CD4-positive, alpha-beta T cell treated with Interleukin-21 for 1 hour (primary cell): Measurements from ENCODE around the gene TNP2.

Source experiments
- DNase-seq: peaks from one replicate; pipeline ENCODE4 v3.0.0-alpha.2; 2020

Gene TNP2

DNA sequence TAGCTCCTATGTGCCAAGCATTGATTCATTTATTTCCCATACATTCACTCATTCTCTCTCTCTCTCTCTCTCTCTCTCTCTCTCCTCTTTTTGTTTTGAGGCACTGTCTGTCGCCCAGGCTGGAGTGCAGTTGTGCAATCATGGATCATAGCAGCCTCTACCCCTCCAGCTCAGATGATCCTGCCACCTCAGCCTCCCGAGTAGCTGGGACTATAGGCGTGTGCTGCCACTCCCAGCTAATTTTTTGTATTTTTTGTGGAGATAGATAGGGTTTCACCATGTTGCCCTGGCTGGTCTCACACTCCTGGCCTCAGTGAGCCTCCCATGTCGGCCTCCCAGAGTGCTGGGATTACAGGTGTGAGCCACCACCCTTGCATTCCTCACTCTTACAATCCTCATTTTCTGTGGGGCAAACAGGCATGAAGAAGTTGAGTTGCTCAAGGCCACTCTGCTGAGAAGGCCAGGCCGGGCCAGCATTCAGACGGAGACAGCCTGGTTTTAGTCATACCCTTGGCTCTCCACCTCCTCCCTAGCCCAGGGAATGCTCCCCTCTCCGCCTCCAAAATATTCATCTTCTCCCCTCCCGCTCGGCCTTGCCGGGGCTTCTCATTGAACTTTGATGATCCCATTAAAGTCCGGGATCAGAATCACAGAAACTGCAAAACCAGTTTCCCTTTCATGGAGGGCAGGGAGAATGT is 7.9 kb upstream of the TNP2 start:
- no peak for DNase-seq

DNA sequence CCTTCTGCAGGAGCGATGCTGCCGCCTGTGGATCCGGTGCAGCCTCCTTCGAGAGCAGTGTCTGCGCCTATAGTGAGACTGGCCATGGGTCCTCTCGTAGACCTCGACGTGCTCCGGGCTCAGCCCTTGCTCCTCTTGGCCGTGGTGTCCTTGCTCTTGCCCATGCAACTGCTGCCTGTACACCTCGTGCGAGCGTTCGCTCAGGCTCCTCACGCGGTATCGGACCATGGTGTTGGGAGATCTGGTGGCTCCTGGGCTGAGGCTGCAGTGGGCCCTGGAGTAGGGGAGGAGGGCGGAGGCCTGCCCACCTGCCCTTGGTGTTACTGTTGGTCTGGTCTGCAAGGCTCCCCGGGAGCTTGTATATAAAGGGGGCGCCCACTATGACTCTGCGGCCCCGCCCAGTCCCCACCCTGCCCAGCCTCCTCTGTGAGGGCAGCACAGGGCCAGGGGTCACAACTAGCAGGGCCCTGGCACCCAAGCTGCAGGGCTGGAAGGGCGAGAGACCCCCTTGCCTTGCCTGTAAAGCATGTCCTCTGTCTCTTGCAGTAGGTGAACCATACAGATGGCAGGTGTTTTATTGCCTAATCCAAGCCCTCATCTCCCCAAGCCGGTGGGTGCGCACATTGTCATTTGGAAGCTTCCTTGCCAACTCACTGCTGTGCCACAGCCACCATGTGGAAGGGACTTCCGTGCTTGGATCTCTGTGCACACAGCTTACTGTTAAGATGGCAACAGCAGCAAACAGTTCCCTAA is 7.2 kb upstream of the TNP2 start, which contains the start of gene PRM2:
TSS of gene PRM2 (minus strand) at position 338 of the 753 bp plus-strand sequence. CDS start at position 228, 110 bp downstream.
- DNase-seq, result no peak

DNA sequence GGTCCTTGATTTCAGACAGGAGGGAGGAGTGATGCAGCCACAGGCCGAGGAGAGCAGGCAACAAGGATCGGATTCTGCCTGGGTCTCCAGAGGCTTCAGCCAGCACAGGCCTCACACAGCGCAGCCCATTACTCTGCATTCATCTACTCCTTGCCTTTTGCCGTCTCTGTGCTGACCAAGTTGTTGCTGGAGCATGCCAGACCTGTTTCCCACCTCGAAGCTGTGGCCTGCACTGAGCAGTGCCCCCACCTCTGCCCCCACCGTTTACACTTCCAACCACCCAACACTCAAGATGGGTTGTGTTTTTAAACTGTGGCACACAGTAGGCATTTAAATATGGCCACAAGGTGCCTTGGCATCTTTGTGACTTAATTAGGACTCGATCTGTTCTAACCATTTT is 5.8 kb upstream of the TNP2 start:
- DNase-seq, result no peak

DNA sequence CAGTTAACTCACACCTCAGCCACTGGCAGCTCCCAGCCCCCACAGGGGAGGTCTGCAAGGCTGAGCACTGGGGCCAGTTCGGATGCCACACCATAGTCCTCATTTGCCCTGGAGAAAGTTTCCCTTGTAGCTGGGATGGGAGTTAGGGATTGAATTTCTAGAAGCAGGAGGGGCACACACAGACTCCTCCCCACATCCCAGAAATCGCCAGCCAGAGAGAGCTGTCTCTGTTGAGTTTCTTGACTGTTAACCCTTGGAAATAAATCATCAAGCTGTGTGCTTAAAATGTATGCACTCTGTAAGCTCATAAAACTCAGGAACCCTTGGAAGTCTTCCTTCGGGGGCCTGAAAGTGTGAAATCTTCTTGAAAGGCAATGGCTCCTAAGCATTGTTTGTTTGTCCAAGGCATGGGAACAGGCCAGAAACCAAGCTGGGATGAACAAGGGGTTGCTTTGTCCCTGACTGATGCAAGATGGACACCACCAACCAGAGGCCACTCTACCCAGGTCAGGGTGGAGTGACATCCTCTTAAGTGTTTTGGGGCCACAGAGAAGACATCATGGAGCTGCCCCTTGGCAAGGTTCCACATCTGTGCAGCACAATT is 4.7 kb upstream of the TNP2 start:
- no peak for DNase-seq

DNA sequence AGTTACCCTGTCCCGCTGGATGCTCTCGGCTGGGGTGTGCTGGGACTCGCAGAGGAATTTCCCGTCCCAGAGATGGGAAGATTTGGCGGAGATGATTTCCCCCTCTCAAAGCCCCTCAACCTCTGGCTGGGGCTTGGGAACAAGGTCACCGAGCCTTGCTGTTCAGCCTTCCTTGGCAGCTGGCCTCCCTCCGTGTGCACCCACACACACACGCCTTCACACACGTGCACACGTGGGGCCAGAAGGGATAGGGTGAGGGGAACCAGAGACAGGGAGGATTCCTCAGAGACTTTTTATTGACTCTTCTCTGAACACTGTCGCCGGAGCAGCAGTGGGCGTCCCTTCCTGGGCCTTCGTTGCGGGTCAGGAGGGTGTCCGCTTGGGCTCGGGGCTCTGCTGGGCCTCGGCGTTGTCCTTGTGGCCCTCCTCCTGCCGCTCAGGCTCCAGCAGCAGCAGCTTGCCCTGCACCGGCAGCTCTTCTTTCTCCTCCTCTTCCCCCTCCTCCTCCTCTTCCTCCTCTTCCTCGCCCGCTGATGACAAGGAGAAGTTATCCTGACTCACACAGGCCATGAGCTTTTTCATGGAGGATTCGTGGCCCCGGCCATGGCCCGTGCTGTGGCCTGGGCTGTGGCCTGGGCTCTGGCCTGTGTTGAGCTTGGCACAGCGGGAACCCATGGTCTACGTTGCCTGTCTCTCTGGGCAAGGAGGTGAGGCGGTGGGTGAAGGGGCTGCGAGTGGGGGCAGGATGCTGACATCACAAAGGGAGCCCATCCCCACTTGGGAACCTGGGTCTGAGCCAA is 4.0 kb upstream of the TNP2 start, which contains the start of gene PRM3:
TSS of gene PRM3 (minus strand) at position 709 of the 800 bp plus-strand sequence. CDS start at position 675, 34 bp downstream.
- no peak for DNase-seq

DNA sequence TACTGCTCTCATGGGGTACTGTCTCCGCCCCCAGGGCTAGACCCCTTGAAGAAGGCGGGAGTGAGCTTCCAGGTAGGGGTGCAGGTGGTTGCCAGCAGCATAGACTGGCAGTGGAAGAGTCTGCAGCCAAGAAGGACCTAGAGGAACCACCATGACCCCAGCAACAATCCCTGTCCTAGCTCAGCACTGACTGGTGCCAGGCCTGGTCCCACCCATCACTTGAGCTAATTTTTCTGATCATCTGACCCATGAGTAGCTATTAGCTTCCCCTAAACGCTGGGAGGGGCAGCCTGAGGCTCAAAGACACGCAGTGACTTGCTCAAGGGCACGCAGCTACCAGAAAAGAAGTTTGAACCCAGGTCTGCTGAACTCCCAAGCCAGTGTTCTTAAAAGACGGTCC is 3.4 kb upstream of the TNP2 start:
- no peak for DNase-seq

DNA sequence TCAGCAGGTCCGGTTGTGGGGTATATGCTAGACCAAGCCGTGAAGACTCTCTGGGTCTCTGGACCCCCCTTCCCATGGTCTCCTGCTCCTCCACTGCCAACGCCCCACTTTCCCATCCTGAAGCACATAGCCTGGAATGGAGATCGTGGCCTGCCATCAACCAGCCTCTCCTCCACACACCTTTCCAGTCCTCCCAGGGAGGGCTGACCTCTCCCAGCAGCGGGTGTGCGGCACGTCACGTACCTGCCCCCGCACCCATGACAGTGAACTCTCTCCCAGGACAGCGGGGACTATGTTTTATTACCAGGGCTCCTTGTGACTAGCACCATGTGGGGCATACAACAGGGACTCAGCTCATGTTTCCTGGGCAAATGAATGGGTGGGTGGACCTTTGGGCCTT is 2.5 kb upstream of the TNP2 start:
- DNase-seq, result no peak

DNA sequence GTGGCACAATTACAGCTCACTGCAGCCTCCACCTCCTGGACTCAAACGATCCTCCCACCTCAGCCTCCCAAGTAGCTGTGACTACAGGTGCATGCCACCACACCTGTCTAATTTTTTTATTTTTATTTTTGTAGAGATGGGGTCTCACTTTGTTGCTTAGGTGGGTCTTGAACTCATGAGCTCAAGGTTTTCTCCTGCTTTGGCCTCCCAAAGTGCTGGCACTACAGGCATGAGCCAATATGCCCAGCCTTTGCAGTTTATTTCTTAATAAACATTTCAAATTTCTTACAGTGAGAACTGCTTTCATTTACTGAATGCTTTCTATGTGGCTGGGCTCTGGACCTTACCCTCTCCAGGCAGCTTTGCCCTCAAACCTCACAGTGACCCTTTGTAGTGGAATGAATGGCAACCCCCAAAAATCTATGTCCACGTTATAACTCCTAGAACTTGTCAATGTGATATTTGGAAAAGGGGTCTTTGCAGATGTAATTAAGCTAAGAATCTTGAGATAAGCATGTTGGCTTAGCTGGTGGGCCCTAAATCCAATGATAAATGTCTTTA is 1.6 kb upstream of the TNP2 start:
- DNase-seq, result no peak

DNA sequence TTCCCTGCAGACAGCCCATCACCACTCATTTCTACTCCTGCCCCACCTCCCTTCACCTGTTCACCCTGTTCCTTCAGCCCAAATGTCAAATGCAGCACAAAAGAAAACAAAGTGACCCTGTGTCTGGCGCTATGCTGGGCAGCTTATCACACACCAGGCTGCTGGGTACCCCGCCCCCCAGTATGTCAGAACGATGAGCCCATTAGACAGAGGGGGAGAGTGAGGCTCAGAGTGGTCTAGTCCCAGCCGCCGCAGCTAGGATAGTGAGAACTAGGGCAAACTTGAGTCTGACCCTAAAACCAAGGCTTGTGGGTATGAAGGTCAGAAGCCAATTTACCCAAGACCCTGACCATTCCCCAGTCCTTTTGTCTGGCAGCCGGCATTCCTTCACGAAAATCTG is 4.0 kb downstream of the TNP2 start:
- DNase-seq, result no peak

DNA sequence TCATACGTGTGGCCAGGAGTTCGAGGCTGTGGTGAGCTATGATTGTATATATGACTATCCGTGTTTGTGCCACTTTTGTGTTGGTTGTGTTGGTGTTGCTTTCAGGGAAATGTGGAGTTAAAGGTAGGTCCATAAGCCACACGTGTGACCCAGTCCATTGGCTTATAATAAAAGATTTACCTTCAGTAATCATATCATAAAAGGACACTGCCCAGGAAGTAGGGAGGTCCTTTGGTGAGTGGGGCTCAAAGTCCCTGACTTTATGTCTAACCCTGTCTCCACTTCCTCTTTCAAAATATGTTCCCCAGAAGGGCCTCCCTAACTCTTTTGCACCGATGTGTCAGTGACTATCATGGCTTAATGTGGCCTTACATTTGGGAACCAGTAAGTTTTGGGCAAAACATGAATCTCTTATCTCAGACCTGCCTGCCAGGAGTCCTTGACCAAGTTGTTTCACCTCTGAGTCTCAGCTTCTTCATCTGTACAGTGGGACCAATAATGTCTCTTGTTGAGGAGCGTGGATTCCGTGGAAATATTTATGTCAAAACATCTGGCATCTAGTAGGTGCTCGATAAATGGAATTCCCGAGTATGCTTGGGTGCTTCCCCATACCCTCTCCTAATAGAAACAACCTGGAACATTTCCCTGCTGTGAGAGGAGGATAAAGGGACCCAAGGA is 4.8 kb downstream of the TNP2 start:
- DNase-seq, result no peak

DNA sequence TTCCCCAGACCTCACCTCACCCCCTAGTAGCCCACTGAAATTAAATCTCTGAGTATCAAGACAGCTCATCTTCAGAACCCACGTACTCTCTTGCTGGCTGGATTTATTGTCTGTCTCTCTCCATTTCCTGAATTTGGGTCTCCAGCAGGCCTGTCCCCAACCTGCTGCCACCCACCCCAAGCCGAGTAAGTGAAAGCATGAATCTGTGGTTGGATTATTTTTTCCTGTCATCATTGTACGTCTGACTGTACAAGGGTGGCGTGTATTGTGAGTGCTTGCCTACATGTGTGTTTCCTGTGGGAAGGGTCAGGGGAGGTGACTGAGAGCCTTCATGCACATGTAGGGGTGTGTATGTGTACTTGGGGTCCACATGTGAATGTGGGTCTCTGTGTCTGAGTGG is 5.4 kb downstream of the TNP2 start:
- peak; percentile 41 for DNase-seq

DNA sequence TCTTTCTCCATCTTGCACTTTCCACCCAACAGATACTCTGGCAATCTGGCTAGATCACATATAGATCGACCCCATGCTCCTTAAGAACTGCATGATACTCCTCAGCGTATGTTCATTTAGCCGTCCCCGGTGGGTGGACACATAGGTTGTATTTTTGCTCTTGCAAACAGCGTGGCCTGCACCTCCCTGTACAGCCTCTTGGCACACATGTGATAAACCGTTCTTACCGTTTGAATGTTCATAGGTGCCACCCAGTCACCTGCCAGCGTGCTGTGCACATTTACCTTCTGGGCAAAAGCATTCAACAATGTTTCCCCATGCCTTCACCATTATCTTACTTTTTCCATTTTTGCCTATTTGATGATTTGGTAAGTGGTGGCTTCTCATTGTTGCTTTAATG is 6.2 kb downstream of the TNP2 start:
- DNase-seq, result no peak

DNA sequence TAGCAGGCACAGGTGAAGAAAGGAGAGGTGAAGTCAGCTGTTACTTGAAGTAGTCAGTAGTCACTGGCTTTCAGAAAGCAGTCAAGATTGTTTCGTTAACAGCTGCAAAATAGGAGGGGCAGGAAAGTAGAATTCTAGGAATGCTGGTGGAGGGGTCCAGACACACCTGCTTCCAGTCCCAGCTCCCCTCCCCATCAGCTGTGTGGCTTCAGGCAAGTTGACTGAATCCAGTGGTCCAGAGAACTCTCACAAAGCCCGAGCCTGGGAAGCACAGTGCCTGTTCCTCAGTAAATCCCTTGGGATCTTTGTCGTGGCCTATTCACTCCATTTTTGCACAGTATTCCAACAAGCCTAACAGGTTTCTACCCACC is 8.5 kb downstream of the TNP2 start:
- DNase-seq, result no peak

DNA sequence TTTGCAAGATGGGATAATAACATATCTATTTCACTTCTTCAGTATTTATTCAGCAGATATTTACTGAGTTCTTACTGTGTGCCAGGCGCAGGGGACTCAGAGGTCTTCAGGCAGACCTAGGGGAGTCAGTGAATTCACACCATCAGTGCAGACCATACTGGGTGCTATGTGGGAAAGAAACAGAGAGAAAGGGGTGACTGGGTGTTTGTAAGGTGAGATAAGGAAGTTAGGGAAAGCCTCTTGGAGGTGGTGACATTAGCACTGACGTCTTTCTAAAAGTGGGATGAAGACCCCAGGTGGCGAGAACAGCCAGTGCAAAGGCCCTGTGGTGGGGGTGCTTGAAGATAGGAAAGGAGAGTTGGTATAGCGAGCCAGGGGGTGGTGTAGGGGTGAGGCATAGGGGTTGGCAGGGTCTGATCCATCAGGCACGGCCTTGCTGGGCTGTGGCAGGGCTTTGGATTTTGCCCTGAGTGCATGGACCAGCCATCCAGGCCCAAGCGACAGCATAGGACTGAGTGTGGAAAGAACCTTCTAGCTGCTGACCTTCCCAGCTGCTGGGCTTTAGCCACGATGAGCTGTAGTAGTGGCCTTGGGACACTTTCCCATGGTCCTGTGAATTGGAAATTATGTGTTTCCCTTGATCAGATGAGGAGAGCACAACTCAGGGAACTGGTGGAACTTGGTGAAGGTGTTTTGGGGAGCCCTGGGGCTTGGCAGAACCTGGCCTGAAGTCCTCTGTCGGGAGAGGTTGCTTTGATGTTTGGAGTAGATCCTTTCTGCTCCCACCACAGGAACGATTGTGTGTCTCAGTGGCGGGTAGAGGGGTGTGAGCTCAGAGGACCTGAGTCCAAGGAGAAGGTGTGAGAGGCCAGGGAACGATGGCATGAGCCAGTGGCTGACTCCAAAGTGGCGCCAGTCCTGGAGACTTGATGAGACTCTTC is 9.2 kb downstream of the TNP2 start:
- no peak for DNase-seq

DNA sequence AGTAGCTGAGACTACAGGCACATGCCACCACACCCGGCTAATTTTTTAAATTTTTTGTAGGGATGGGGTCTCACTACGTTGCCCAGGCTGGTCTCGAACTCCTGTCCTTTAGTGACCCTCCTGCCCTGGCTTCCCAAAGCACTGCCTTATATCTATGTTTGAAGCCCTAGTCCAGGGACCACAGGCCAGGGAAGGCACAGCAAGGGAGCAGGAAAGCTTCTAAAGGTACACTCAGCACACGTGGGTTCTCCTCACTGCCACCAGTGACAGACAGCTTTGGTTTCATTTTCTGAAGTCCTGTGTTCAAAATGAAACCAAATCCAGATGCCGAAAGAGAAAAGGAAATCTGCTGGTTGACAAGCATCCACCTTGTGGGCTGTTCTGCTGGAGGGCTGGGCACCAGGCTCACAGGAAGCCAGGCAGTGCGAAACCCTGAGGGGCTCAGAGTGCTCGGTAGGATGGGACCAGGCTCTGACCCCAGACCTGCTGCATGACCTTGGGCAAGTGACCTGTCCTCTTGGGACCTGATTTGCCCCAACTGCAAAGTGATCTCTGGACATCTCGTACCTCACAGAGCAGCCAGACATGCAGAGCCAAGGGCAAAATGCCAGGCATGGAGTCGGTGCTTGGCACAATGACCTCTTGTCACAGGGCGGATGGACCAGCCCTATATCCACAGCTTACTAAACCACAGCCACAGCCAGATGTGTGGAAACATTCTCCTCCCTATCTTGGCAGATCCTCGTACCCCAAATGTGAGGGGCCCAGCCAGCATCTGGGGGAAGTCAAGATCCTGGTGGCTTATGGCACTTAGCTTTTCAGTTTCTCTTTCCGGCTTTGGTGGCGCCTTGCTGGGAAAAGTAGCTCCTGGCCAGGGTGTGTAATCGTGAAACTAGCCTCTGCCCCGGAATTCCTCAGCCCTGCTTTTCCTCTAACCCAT is 10.3 kb downstream of the TNP2 start:
- peak; percentile 71 for DNase-seq

DNA sequence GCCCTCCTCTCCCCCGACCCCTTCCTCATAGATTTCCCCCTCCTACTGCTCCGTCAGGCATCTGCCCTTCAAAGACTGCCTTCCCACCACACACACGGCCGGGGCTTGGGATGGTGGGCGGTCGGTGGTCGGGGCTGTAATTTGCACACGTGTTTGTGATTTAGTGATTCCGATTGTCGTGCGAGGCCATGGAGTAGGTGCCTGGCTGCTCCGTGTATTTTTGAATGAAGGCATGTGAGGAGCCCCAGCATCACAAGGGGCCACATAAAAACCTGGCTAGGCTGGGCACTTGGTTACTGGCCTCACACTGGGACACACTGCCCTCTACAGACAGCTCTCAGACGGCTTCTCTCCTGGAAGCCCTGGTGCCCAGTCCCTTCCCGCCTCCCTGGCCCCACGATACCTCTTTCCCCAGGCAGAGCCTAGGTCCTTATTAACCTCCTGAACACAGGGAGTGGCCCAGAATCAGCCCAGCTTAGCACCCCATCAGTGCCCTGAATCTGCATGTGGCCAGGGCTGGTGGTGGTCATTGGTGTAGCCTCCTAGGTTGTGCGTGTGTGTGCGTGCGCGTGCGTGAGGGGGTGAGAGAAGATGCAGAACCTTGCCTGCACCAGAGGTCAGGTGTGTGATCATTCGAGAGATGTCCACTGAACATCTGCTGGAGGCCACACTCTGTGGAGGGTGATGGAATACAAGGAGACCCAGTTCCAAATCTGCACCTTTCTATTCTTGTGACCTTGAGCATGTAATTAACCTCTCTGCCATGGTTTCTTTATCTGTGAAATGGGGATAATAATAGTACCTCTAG is 11.8 kb downstream of the TNP2 start:
- peak; percentile 76 for DNase-seq

DNA sequence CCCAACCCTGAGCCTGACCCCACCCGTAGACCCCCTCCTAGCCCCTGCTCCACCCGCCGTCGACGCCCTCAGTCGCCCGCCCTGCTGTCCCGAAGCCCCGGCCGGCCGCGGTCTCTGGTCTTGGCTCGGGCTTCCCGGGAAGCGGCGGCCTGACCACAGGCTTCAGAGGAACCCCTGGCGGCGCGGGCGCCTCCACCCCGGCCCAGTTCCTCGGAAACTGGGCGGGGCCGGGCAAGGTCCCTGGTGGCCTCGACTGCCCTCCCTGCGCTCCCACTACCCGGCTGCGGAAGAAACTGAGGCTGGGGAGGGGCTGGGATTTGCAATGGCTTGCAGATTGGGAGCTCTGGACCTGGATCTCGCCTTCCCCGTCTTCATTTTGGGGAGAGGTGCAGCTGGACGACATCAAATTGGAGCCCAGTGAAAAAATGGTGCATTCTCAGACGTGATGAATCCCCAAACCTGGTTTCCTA is 12.4 kb downstream of the TNP2 start:
- DNase-seq, result no peak

DNA sequence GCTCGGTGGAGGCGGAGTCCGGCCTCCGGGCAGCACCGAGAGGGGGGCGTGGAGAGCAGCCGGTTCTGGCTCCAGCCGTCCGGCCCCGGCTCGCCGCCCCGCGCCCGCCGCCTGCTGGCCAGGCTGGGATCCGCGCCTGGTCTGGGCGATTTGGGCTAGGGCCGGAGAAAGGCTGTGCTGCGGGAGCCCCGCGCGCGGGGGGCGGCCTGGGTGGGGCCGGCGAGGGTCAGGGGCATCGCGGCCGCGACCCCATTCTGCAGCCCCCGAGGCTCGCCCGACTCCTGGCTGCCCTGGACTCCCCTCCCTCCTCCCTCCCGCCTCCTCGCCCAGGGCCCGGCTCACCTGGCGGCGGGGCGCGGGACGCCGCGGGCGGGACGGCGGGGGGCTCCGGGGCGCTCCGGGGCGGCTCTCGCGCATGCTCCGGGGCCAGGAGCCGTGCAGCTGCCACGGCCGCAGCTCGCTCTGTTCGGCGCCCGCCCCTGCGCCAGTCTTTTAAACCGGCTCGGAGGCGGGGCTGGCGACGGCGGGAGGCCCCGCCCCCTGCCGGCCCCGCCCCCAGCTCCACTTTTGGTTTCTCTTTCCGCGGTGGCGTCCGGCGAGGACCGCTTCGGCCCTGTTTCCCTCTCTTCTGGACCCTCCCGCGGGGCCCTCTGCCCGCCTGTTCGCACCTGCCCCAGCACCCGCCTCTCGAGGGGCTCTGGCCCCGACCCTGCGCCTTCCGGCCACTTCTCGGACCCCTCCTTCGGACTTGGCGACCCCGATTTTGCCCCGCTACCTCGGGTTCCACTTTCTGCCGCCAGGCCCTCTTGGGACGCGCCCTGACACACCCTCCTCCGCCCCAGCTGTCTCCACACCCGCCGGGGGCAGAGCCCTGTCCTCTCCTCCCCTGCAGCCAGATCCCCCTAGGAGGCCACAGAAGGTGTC is 13.1 kb downstream of the TNP2 start, which contains the start of gene SOCS1:
TSS of gene SOCS1 (minus strand) at position 468 of the 924 bp plus-strand sequence. CDS start 726 bp downstream, outside the sequence.
- DNase-seq, result peak; percentile 90
